Activated CD8-positive, alpha-beta memory T cell treated with anti-CD3 and anti-CD28 coated beads for 36 hours (primary cell): ENCODE results near the gene MYO1G. TPM values are rescaled to one million over a fixed set of nuclear protein-coding genes. Genes with fewer than 3 reads are reported as not detected.

Experiments used
- CTCF ChIA-PET: fragments of 350-600 bp; sonication (Branson Sonifier 250); formaldehyde crosslinking; loops from one replicate; lab custom pipeline; 2021; ENCODE audit warnings: antibody characterized with exemption; lab: Charles Lee
- POLR2A ChIA-PET: fragments of 350-600 bp; sonication (Branson Sonifier 250); formaldehyde crosslinking; loops from one replicate; lab custom pipeline; 2021; ENCODE audit warnings: antibody characterized with exemption; lab: Charles Lee
- total RNA-seq, 2 experiments: library from RNA; stranded (reverse); gene quantifications; one replicate each; pipeline ENCODE4 v1.2.3, GENCODE V29; 2021

MYO1G gene
- total RNA-seq, 2 experiments from 2014 or later, result 316 TPM

DNA sequence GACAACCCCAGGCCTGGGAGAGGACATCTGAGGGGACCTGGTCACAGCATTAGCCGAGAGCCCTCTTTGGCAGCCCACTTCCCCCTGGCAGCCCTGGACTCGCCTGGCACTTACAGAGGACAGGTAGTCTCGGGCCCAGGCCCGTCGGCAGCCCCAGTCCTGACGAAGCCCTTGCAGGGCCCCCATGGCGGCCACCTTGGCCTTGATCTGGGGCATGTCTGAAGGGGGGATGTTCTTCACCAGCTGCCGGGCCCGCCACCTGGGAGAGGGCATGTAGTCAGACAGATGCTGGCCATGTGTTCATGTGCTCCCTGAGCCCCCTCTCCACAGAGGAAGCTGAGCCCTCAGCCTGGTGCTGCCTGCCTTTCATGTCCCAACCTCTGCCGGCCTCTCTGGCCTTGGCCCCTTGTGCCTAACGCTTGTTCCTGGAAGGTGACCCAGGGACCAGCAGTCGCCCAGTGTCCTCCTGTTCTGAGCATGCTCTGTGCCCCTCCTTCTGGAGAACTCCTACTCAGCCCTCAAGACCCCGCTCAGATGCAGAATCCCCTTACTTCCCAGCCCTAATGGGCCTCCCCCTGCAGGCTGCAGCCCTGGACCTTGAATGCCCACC, 13.9 kb downstream of the MYO1G start:
- ChIA-PET POLR2A (interaction anchor here (2.1 to 7.0 kb wide), 2 partner anchors 10 to 16 kb away, joined by 6 to 91 read pairs; no protein-coding TSS in a partner anchor), CTCF (interaction anchor here (1.6 to 2.7 kb wide), 2 partner anchors 10 kb away, joined by 3 to 10 read pairs; no protein-coding TSS in a partner anchor)

DNA sequence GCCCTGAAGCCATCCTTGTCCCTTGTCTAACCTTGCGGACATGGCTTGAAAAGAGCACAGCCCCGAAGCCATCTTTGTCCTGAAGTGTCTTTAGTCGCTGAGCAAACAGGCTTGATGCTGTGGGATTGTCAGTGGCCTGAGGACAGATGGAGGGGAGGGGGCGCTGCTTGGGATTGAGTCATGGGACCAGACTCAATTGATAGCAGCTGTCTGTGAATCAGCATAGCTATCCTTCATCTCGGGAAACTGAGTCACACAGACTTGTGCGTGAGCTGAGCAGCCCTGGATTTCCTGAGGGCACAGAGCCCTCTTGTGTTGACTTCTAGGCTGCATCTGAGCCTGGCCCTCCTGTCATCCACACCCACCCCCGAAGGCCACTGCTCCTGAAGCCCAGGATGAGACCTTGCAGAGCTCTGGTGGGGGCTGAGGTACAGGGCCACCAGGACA, 14.4 kb downstream of the MYO1G start:
- ChIA-PET CTCF (interaction anchor here (1.6 to 2.7 kb wide), 2 partner anchors 9 to 10 kb away, joined by 3 to 10 read pairs; no protein-coding TSS in a partner anchor), POLR2A (interaction anchor here (0.8 to 7.0 kb wide), 3 partner anchors 10 to 17 kb away, joined by 3 to 91 read pairs (median 6); no protein-coding TSS in a partner anchor)

DNA sequence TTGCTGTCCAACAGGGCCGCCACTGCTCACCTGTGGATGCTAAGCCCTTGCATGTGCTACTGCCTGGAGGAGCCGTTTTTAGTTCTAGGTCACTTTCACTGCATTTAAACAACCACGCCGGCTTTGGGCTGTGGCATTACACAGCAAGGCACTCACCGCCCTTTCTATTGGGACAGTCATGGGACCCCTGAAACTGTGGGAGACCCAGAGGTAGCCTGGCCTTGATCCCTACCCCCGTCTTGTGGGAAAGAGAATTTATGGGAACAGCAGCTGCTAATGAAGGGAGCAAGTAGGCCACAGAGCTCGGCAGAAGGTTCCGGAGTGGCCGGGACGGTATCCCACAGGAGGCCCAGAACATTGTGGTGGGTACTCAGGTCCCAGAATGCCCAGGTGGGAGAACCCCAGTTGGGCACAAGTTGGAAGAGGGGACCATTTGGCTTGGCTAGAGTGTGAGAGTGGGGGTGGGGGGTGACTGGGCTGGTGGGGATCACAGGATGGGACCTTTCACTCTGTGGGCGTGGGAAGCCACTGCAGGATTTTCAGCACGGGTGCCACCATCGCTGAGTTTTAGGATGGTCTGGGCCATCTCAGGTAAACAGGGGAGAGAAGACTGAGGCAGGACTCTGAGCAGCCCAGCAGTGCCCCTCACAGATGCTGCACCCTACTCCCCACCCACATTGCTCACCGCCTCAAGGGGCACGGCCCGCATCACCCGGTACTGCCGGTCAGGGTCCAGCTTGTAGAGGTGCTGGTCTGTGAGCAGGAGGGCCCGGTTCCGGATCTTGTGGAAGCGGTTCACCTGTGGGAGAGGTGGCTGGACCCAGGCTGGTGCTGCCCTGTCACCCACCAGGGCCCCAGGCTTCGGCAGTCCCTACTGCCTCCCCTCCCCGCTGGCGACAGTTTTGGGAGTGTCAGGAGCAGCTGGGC, 15.2 kb downstream of the MYO1G start:
- POLR2A ChIA-PET, result interaction anchor here (0.8 to 7.0 kb wide), 3 partner anchors 11 to 17 kb away, joined by 3 to 91 read pairs (median 6); no protein-coding TSS in a partner anchor
- CTCF ChIA-PET, result interaction anchor here (0.7 to 2.8 kb wide), 6 partner anchors 8 to 172 kb away, joined by 3 to 18 read pairs (median 4); no protein-coding TSS in a partner anchor

DNA sequence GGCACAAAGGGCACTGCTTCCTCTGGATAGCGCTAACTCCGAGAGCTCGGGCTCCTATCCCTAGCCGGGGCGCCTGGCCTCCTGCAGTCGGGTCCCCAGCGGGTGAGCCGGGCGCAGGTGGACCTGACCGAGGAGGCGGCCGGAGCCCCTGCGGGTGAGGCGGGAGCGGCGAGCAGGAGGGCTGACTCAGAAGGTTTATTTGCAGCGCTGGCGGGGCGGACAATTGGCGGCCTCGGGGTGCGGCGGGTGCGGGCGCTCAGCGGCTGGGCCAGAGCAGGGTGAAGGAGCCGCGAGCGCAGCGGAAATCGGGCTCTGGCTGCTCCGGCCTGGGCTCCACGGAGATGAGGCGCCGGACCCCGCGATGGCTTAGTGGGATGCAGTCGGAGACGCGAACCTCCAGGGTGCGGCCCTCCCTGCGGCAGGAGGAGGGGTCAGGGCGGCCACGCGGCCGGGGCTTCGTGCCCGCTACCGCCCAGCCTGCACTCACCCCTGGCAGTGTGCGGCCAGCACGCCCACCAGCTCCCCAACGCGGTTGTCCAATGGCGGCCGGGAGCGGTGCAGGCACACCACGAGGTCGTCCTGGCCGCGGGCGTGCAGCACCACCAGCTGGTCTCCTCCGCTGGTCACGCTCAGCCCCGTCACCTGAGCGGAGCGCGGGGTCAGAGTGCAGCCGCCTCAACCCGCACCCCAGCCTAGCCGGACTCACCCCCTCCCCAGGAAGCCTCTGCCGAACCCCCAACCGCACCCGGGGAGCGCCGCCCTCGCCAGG, 16.1 kb downstream of the MYO1G start:
- ChIA-PET POLR2A (interaction anchor here (0.5 to 7.0 kb wide), 3 partner anchors 12 to 147 kb away, joined by 3 to 91 read pairs (median 3); no protein-coding TSS in a partner anchor), CTCF (interaction anchor here (0.7 to 2.8 kb wide), 4 partner anchors 10 to 173 kb away, joined by 3 to 18 read pairs (median 4); no protein-coding TSS in a partner anchor)

DNA sequence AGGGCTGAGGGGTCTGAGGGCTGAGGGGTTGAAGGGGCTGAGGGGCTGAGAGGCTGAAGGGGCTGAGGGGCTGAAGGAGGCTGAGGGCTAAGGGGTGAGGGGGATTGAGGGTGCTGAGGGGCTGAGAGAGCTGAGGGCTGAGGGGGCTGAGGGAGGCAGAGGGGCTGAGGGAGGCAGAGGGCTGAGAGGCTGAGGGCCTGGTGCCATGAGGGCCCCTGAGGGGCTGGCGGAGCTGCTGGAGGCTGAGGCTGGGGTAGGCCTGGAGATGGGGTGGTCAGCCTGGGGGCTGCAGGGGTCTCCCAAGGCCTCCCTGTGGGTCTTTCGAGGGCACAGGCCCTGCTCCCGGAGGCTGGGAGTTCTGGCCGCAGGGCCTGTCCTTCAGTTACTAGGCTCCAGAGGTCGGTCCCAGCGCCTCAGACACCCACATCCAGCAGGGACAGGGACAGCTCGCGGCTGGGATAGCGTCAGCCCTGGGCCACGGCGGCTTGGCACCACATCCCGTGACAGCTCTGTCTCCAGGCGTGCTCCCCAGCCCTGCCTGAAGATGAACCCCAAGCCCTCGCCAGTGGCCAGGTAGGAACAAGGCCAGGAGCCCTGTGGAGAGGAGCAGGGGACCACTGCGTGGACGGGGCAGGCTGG, 16.9 kb downstream of the MYO1G start:
- ChIA-PET POLR2A (interaction anchor here (0.7 to 7.0 kb wide), 4 partner anchors 8 to 76 kb away, joined by 3 to 91 read pairs (median 3); partner anchors contain the start of gene PURB), CTCF (interaction anchor here (1.4 to 2.8 kb wide), 3 partner anchors 11 to 174 kb away, joined by 3 to 18 read pairs (median 5); no protein-coding TSS in a partner anchor)

DNA sequence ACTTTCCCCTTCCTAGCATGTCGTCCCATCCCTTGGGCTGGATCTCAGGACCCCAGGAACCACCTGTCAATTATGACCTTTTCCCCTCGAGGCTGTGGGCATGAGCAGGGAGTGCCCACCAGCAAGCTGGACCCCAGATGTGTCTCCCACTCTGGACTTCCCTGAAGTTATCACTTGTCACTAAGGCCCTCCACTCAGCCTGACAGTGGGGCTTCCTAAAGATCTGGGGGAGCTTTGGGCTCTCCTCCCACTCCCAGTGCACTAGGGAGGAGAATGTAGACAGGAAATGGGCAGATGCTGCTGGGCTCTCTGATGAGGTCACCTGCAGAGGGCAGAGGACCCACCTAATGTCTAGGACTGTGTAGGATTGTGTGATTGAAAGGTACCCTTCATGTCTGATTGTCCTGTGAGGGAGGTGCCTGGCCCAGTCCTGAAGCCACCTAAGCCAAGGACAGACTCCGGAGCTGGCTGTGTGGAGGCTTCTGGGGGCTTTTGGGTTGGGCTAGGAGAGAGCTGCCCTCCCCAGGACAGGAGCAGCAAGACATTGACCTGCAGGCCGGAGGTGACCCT, 18.7 kb downstream of the MYO1G start:
- ChIA-PET CTCF (interaction anchor here (1.5 kb wide), 1 partner anchor 14 kb away, joined by 4 read pairs; no protein-coding TSS in a partner anchor), POLR2A (interaction anchor here (0.6 to 7.0 kb wide), 3 partner anchors 14 to 45 kb away, joined by 3 to 91 read pairs (median 6); no protein-coding TSS in a partner anchor)

DNA sequence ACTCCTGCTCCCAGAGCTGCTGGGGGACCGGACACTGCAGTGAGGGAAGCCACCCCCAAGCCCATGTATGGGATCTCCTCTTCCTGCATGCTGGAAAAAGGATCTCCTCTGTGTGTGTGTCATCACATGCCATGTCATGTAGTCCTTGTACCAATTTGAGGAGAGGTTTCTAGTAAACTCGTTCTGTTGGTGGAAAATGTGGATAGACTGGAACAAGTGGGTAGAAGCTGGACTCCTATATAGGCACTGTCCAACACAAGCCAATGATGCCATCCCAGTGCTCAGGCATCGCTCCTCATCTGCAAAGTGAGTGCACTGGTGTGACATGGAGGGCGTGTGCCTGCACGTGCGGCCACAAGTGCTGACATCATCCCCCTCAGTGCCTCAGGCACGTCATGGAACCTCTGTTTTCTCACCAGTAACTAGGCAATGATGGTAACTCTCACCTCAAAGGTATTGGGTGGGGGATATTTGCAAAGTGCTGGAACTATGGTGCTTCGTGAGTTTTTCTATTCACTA, 19.3 kb downstream of the MYO1G start:
- ChIA-PET POLR2A (interaction anchor here (0.6 to 7.0 kb wide), 2 partner anchors 15 to 16 kb away, joined by 3 to 91 read pairs; no protein-coding TSS in a partner anchor), CTCF (interaction anchor here (1.5 kb wide), 1 partner anchor 14 kb away, joined by 4 read pairs; no protein-coding TSS in a partner anchor)

DNA sequence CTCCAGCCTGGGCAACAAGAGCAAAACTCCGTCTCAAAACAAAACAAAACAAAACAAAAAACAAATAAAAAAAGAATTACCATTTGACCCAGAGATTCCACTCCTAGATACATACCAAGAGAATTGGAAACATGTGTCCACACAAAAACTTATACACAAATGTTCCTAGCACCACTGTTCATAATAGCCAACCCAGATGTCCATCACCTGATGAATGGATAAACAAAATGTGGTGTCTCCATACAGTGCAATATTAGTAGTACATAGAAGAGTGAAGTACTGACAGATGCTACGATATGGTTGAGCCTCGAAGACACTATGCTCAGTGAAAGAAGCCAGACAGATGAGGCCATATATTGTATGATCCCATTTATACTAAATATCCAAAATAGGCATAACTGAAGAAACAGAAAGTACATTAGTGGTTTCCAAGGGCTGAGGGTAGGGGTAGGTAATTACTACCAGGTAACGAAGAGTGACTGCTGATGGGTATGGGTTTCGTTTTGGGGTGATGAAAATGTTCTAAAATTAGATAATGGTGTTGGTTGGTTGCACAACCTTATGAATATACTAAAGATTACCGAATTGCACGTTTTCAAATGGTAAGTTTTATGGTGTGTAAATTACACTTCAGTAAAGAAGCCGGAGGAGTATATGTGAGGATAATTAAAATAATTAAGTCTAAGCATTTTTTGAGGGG, 20.0 kb downstream of the MYO1G start:
- CTCF ChIA-PET, result no interaction called here
- POLR2A ChIA-PET, result interaction anchor here (0.6 to 7.0 kb wide), 2 partner anchors 15 to 16 kb away, joined by 3 to 91 read pairs; no protein-coding TSS in a partner anchor

DNA sequence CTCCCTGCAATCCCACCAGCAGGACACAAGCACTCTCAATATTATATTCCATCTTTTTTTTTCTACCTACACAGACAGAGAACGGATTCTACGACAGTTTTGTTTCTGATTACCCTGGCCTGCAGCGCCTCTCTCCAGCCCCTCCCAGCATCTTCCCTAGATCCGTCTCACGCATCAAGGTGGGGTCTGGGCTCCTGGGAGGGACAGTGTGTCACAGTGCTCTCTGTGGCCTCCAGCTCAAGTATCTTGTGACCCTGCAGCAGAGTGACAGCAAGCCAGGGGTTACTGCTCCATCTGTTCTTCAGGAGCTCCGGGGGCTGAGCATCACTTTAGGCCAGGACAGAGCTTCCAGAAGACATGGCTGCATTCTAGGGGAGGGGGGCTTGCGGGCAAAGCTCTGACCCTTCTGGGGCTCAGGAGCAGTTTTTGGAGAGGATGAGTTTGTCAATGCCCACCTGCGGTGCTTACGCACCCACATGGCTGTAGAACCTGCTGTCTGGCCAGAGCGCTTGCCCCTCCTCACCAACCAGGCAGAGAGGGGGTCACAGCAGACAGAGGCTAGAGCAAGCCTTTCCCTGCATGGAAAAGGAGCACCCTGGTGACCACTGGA, 22.6 kb downstream of the MYO1G start:
- CTCF ChIA-PET, result interaction anchor here (0.7 to 1.1 kb wide), 2 partner anchors 19 to 400 kb away, joined by 3 to 4 read pairs; no protein-coding TSS in a partner anchor
- POLR2A ChIA-PET, result no interaction called here

DNA sequence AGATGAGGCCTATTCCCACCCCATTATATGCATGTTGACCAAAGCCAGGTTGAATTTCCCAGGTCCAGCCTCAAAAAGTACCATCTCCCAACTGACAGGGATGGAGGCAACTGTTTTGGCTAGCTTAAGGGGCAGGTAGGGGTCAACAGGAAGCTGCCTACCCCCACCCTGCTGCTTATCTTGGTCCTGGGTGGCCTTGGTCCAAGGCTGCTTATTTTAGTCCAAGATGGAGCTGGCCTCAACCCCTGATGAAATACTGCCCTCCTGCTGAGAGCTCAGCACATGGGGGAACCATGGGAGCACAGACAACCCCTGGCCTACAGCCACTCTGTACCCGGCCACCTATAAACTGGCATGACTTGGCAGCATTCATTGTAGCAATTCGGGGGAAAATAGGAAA, 23.1 kb downstream of the MYO1G start:
- ChIA-PET CTCF (interaction anchor here (0.9 to 1.1 kb wide), 2 partner anchors 8 to 19 kb away, joined by 3 read pairs; no protein-coding TSS in a partner anchor), POLR2A (interaction anchor here (0.6 kb wide), 1 partner anchor 99 kb away, joined by 3 read pairs; no protein-coding TSS in a partner anchor)

DNA sequence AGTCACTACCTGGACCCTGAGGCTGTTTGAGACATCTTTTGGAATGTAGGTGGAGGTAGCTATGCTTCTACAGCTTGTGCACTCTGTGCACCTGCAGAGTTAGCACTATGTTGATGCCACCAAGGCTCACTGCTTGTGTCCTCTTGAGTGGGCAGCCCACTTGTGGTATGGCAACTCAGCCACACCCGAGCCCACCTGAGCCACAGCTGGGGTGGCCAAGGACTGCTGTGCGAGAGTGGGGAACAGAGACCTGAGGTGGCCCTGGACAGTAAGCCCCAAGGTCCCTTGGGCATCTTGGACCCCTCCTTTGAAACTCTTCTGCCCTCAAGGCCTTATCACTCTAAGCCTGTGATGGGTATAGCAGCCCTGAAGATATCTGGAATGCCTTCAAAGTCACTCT, 25.7 kb downstream of the MYO1G start:
- ChIA-PET POLR2A (no interaction called here), CTCF (no interaction called here)

DNA sequence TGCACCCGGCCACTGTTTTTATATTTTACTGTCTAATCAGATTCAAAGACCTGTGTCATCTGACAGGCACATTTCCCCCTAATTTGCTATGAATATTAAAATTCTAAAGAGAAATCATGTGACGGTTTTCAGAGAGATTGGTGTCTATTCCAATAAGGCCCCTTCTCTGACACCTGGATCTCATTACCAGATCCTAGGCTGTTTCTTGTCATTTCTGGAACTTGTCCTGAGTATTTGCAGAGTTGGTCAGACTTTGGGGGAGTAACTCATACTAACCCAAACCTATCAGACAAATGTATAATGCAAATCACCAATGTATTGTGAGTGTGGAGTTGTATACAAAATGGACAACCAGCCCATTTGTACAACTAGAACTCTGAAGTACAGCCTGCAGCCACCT, 29.5 kb downstream of the MYO1G start:
- CTCF ChIA-PET, result no interaction called here
- POLR2A ChIA-PET, result no interaction called here

DNA sequence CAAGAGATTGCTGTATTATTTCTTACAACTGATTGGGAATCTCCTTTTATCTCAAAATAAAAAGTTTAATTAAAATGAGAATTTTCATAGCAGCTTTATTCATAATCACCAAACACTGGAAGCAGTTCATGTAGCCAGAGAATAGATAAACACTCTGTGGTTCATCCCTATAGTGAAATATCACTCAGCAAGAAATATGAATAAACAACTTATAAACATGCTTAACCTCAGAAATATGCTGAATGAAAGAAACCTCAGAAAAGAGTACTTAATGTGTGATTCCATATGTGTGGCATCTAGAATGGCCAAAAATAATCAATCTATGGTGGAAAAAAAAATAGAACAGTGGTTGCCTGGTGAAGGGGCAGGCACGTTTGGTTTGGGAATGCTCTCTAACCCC, 33.3 kb downstream of the MYO1G start:
- CTCF ChIA-PET, result no interaction called here
- POLR2A ChIA-PET, result no interaction called here

DNA sequence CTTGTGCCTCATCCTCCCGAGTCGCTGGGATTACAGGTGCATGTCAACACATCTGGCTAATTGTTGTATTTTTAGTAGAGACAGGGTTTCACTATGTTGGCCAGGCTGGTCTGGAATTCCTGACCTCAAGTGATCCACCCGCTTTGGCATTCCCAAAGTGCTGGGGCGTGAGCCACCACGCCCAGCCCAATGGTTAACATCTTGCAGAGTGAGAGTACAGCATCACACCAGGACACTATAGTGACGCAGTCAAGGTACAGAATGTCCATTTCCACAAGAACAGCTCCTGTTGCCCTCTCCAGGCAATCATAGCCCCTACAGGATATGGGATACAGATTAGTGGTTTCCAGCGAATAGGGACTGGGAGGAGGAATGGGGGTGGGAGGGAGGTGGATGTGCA, 34.0 kb downstream of the MYO1G start:
- ChIA-PET CTCF (no interaction called here), POLR2A (no interaction called here)

DNA sequence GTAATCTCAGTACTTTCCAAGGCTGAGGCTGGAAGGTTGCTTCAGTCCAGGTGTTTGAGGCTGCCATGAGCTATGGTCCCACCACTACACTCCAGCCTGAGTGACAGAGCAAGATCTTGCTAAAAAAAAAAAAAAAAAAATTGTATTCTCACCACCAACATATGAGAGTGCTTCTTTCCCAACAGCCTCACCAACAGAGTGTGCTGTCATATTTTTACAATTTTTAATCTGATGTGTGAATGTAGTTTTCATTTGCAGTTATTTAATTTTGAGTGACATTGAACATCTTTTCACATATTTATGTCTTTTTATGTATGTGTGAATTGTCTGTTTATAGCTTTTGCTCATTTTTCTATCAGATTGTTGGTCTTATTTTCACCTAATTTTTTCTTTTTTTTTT, 35.2 kb downstream of the MYO1G start:
- ChIA-PET POLR2A (interaction anchor here (0.6 kb wide), 1 partner anchor 15 kb away, joined by 3 read pairs; no protein-coding TSS in a partner anchor), CTCF (interaction anchor here (0.7 to 1.1 kb wide), 2 partner anchors 20 to 81 kb away, joined by 3 to 4 read pairs; no protein-coding TSS in a partner anchor)

DNA sequence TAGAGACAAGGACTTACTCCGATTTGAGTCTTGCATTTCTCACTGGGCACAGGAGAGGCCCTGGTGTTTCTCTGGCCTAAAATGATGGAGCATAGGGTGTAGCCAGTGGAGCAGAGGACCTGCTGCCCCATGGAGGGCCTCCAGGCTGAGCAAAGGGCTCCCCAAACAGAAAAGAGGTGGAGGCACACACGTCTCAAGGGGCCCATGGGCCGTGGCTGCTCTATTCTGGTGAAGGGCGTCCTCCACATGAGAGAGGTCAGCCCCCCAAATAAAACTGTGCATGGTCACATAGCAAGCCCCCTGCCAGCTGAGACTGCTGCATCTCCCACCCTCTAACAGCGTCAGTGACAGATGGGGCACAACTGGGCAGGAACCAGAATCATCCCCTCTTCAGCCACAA, 41.4 kb downstream of the MYO1G start:
- ChIA-PET CTCF (no interaction called here), POLR2A (no interaction called here)
